Hematopoietic multipotent progenitor cell treated with erythropoietin and hydrocortisone succinate and interleukin-3 and kit ligand, for 8 days (in vitro differentiated cells): Measurements from ENCODE around the gene TSHR.

Experiments
- DNase-seq: peaks from one replicate; pipeline ENCODE4 v3.0.0-alpha.2; 2015

Gene TSHR

DNA sequence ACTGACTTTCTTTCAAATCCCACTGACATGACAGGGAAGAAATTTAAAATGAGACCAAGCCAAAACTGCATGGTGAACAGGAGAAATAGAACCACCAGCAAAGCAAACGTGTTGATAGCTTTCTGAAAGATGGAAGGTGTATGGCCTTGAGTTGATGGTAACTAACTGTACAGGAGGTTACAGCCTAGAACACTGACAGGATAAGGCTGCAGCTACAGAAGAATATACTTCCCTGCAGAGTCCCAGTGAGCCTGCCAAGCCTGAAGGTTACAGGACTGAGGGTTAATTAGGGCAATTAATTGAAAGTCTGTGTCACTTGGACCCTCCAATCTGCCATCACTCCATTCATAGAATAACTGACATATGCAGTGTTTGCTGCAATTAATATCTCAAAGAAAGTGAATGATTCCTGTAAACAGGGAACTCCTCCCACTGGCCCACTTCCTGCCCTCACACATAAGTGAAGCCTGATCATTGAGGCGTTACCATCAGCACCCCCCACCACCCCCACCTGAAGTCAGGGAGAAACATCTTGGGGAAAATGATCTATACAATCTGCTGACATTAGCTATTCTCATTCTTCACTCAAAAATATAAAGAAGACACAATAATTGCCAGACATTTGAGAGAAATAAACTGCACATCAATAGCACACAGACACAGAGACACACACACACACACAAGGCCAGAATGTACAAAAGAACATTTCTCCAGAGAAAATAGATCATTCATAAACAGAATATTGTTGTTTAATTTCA, 191.9 kb downstream of the TSHR start:
- no peak for DNase-seq

- DNase-seq = no peak
These were observed 193.2 kb downstream of the TSHR start for GRCh38 chr14:81148635-81149034.

DNA sequence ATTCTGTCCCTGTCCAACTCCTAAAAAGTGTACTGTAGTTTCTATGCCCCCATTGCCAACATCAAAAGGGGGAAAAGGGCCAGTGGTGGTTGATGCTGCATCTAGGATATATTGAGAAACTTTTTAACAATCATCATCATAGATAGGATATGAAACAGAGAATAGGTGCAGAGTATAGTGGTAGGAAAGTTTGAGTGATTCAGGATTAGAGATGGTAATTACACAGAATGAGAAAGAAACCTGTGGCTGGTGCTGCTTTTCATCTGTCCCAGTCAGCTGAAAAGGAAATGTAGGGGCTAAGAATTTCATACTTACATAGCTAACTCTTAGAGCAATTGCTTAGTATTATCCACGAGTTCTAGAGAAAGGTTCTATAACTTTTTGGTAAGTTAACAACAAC, 197.8 kb downstream of the TSHR start:
- DNase-seq = no peak

DNA sequence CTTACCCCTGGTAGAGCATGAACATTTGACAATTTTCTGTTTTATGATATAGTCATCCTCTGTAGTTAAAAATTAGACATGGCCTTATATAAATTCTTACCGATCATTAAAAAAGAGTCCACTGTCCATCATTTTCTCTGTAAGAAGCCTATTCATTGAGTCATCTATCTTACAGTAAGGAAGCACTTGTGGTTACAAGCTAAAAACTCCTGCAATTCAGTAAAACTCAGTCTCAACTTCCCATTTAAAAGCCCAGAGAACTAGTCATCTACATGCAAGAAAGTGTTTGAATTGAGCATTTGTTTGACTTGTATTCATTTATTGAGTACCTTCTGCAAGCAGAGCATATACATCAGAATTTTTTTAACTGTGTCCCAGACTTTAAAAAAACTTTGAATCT, 202.0 kb downstream of the TSHR start:
- DNase-seq = no peak

DNA sequence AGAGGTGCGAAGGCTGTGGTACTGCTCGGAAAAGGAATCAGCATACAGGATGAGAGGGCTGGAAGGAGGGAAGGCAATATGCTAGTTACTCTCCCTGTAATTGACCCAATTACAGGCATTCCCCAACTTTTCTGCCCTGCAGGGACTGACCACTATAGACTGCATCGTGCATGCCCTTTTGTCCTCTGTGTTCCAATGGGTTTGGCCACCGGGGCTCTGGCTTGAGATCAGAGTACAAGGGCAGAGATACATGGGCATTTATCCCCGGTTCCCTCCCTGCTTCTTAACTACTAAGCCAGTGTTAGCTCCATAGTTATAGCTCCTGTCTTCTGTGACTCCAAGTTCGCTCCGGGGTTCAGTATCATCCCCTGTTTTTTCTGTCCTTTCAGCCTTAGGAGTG, 205.7 kb downstream of the TSHR start:
- no peak for DNase-seq

GRCh38 chr14:81161749-81162148, 206.3 kb downstream of the TSHR start:
- no peak for DNase-seq

DNA sequence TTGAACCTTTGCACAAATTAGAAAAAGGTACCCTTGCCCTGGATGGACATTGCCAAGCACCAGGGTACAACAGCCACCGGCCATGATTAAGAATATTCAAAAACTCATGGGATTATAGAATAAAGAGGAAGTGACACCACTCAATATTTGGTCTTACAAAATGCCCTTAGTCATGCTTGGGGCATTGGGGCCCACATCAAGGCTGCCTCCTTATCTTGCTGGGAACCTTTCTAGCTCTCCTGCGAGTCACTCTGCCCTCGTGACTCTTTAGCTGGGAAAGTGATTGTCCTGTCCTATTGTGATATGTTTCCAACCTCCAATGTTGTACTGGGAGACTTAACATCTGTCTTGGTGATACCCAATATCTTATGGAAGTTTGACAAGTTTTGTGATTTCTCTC, 207.5 kb downstream of the TSHR start:
- DNase-seq = peak; percentile 88

- peak; percentile 89 for DNase-seq
These were observed 208.8 kb downstream of the TSHR start for GRCh38 chr14:81164167-81164774.

DNA sequence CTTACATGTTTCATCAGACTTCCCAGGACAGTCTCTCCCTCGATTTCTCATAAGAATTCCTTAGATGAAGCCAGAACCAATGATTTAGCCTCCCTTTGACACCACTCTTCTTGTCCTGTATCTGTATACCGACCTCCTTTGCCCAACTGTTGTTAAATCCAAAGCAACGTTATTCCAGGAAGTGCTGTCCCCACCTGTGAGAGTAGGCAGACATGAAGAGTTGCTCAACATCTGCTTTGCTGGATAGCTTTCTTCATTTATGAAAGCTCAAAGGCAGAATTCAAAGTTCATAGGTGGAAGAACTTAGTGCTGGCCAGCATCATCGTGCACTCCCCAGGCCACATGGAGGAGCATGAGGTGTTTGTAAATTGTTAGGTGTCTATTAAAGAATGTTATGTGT, 209.8 kb downstream of the TSHR start:
- DNase-seq = no peak

- DNase-seq = no peak
These were observed 210.7 kb downstream of the TSHR start for GRCh38 chr14:81166121-81166520.

- DNase-seq = peak; percentile 17
These were observed 213.8 kb downstream of the TSHR start for GRCh38 chr14:81169267-81169666.

DNA sequence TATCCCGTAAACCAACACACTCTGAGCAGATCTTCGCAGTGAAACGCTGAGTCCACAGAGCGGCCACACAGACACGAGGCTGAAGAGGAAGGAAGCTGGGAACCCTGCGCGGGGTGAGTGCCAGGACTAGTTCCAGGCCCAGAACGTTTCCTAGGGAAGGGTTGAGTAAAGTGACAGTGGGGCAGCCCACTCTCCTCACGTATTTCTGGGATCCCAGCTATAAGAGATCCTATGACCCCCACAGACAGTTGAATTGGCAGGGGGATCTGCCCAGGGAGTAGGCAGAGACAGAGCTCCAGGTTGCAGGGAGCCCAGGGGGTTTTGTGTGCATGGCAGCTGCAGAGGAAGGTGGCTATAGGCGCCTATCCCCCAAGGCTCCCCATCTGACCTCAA, 214.3 kb downstream of the TSHR start:
- peak; percentile 52 for DNase-seq

- DNase-seq = peak; percentile 95
These were observed 214.8 kb downstream of the TSHR start for GRCh38 chr14:81170104-81170828.

DNA sequence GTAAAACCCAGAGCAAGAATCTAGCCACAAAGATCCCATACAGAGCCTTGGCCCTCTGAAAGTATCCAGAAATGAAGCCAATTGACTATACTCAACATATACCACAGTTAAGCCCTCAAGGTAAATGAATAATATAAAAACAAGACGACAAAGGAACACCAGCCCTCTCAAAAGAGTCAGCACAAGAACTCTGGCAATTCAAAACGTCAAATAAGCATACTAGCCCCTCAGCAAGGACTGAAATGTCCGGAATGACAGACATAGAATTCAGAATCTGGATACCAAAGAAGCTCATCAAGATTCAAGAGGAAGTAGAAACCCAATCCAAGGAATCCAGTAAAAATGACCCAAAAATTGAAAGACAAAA, 215.4 kb downstream of the TSHR start:
- no peak for DNase-seq

GRCh38 chr14:81172353-81172752, 216.9 kb downstream of the TSHR start:
- DNase-seq = no peak

- DNase-seq = no peak
These were observed 217.5 kb downstream of the TSHR start for GRCh38 chr14:81172881-81173280.

DNA sequence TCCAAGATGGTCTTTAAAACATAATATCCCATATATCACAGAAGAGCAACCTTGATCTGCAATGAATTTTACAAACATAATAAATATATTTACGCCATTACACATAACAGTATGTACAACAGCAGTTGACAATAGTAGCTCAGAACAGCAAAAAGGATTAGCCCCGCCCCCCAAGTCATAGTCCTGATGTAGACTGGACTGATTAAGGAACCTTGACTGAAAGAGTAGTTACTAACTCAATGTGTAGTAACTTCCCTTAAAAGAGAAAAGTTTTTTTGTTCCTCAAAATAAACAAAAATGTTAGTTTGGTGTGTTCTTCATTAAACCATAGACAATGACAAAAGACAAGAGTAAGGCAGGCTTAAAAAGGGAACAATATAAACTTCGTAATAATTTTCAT, 220.8 kb downstream of the TSHR start:
- DNase-seq = peak; percentile 33

DNA sequence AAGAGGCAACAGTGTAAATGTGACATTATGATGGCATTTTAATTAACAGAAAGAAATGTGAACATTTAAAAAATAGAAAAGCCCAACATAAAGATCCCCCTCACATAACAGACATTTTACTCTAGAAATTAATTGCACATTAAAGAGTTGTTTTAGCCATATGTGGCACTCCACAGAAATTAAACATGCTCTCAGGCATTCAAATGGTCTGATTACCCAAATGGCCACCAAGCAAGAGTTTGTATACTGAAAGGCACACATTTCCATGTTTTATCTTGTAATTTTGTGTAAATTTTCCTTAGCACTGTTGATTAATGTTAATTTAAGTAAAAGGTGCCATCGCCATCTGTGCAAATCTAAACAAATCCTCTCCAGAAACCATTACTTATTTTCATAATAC, 221.8 kb downstream of the TSHR start:
- DNase-seq = no peak

- no peak for DNase-seq
These were observed 222.6 kb downstream of the TSHR start for GRCh38 chr14:81178063-81178462.

DNA sequence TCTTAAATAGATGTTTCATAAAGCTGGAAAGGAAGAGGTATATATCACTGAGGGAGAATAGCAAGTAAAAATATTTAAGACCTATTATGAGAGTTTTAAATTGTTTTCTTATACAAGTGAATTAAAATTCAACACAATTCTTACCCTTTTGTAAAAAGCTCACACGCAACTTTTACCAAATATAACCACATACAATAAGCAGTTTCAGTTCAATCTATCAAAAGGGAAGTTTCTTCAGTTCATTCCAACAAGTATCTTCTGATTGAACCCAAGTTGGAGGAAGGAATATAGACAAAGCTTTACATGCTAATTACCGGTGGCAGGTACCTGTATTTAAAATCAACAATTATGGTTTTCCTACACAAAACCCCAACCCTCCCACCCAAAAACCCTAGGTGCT, 224.2 kb downstream of the TSHR start:
- no peak for DNase-seq

DNA sequence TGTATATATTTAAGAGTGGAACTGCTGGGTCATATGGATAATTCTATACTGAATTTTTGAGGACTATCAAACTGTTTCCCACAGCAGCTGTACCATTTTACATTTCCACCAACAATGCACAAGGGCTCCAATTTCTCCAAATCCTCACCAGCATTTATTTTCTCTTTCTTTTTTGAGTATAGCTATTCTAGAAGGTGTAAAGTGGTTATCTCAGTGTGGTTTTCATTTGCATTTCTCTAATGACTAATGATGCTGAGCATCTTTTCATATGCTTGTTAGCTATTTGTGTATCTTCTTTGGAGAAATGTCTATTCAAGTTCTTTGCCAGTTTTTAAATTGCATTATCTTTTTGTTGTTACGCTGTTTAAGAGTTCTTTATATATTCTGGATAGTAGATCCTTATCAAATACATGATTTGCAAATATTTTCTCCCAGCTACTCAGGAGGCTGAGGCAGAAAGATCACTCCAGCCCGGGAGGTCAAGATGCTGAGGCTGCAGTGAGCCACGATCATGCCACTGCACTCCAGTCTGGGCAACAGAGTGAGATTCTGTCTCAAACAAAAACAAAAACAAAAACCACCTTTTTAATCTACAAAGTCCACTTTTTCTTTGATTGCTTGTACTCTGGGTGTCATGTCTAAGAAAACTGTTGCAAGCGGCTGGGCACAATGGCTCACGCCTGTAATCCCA, 232.6 kb downstream of the TSHR start:
- no peak for DNase-seq

- DNase-seq = no peak
These were observed 237.2 kb downstream of the TSHR start for GRCh38 chr14:81192594-81192993.

- DNase-seq = no peak
These were observed 238.7 kb downstream of the TSHR start for GRCh38 chr14:81193924-81194633.
